ENCODE results near the gene SLC46A2. TPM values are rescaled to one million over a fixed set of nuclear protein-coding genes. Genes with fewer than 3 reads are reported as not detected.

The SLC46A2 gene
- total and polyA plus RNA-seq, 9 of the 15 experiments (the other 6 are each of a cell fraction or from before 2014, with no cell fraction given): not detected

GRCh38 chr9:112921549-112921948 lies 30.9 kb upstream of the SLC46A2 start (continued):
- no peak for TF ChIP-seq ATF3 (IDR thresholded peaks at IDR 0.05)
- TF ChIP-seq ATF3 (CRISPR knock-in tag; conservative IDR thresholded peaks at IDR 0.05): no peak
- peak; percentile 33; the same call in 1 of the 2 replicates for TF ChIP-seq CBFA2T3 (IDR thresholded peaks at IDR 0.05)
- peak; percentile 52; the same call in 1 of the 2 replicates for TF ChIP-seq TEAD4 (IDR thresholded peaks at IDR 0.05; ENCODE audit: low read length)
- no peak for TF ChIP-seq TEAD4 (CRISPR knock-in tag; IDR thresholded peaks at IDR 0.05; ENCODE audit: borderline replicate concordance)

GRCh38 chr9:112917987-112918362 lies 27.3 kb upstream of the SLC46A2 start:
- ChIA-PET CTCF (ENCODE audit: low intra/inter-chr PET ratio) (no interaction called here), POLR2A (interaction anchor here (0.6 kb wide), 1 partner anchor 9 kb away, joined by 3 read pairs; no protein-coding TSS in a partner anchor)
- no peaks in the 10 kb centered on the region for H3K9me1 ChIP-seq (ENCODE audit: control insufficient read depth, insufficient read depth, low read length)
- no peaks in the 10 kb centered on the region for H3K36me3 ChIP-seq (ENCODE audit: control insufficient read depth, insufficient read depth, low read length)
- no peak overlapping the region for H3K4me2 ChIP-seq (ENCODE audit: insufficient read depth, low read length)
- no peaks in the 10 kb centered on the region; a peak in 1 of 5 replicates for H3K4me1 ChIP-seq (replicated peaks in 1 of 2; ENCODE audit: control insufficient read depth in 2 of 2, insufficient read depth in 2 of 2, low read length in 2 of 2)
- ATAC-seq (no peak), FAIRE-seq (no peak), DNase-seq (ENCODE audit: extremely low read depth in 1 of 4, low spot score in 3 of 4) (no peak)
- WGBS (ENCODE audit: insufficient coverage, low coverage, missing lambda C conversion rate): 0% methylated on average over 1 of the region's 1 CpG
- BruUV-seq (replicated peaks): no TSS peak
- H3K9ac ChIP-seq (ENCODE audit: insufficient read depth in 1 of 2, low read depth in 2 of 2, low read length in 2 of 2): no peak overlapping the region
- H3K4me3 ChIP-seq: no peak overlapping the region
- H3K27me3 ChIP-seq (ENCODE audit: control insufficient read depth in 2 of 2, insufficient read depth in 2 of 2, low read length in 2 of 2): peaks cover 0 to 8% of the 10 kb centered on the region in 2 experiments; a peak in 1 of 5 replicates
- H3K9me3 ChIP-seq (replicated peaks; ENCODE audit: control insufficient read depth, insufficient read depth, low read depth, low read length): no peaks in the 10 kb centered on the region
- in situ Hi-C loops (cut with MboI): no loop called here
- H3K79me2 ChIP-seq (ENCODE audit: control insufficient read depth, insufficient read depth, low read length): no peaks in the 10 kb centered on the region
- H3K27ac ChIP-seq (ENCODE audit: extremely low read depth, low read depth, low read length): no peak overlapping the region
- H2AFZ ChIP-seq (ENCODE audit: low read depth, low read length): no peak overlapping the region
- intact Hi-C loops (cut with micrococcal nuclease): no loop called here
- H4K20me1 ChIP-seq (replicated peaks; ENCODE audit: control insufficient read depth, insufficient read depth, low read length): no peaks in the 10 kb centered on the region
- TF ChIP-seq ZNF77 (CRISPR knock-in tag; IDR thresholded peaks at IDR 0.05) (no peak), STAT5B (CRISPR knock-in tag; IDR thresholded peaks at IDR 0.05) (no peak), ZNF76 (CRISPR knock-in tag; IDR thresholded peaks at IDR 0.05; ENCODE audit: borderline replicate concordance) (no peak), ZBTB49 (CRISPR knock-in tag; IDR thresholded peaks at IDR 0.05; ENCODE audit: borderline replicate concordance) (no peak), NR3C1 (CRISPR knock-in tag; IDR thresholded peaks at IDR 0.05) (no peak), TRIM28 (IDR thresholded peaks at IDR 0.05) (no peak), RBM15 (IDR thresholded peaks at IDR 0.05; ENCODE audit: insufficient read depth, low read length) (no peak), BRD4 (IDR thresholded peaks at IDR 0.05) (no peak), LEF1 (IDR thresholded peaks at IDR 0.05) (no peak), BRF1 (IDR thresholded peaks at IDR 0.05; ENCODE audit: borderline replicate concordance, extremely low read depth, insufficient read length) (no peak), KDM5B (IDR thresholded peaks at IDR 0.05; ENCODE audit: insufficient replicate concordance, low read depth, low read length) (no peak), ZFP1 (CRISPR knock-in tag; IDR thresholded peaks at IDR 0.05) (no peak)
